Activated CD4-positive, CD25-positive, alpha-beta regulatory T cell treated with anti-CD3 and anti-CD28 coated beads, Interleukin-2, amount 50 U/mL, for 72 hours (primary cell): ENCODE results near the gene USP43.

Experiments used
- DNase-seq: peaks from one replicate; pipeline ENCODE4 v3.0.0; 2021

USP43 gene

DNA sequence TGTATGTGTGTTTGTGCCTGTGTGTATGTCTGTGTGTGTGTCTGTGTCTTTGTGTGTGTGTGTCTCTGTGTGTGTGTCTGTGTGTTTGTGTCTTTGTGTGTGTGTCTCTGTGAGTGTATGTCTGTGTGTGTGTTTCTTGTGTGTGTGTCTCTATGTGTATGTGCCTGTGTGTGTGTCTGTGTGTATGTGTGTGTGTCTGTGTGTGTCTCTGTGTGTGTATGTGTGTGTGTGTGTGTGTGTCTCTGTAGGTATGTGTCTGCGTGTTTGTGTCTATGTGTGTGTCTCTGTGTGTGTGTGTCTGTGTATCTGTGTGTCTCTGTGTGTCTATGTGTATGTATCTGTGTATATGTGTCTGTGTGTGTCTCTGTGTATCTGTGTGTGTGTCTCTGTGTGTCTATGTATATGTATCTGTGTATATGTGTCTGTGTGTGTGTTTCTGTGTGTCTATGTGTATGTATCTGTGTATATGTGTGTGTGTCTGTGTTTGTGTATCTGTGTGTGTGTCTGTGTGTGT lies 70.2 kb downstream of the USP43 start:
- no peak for DNase-seq

DNA sequence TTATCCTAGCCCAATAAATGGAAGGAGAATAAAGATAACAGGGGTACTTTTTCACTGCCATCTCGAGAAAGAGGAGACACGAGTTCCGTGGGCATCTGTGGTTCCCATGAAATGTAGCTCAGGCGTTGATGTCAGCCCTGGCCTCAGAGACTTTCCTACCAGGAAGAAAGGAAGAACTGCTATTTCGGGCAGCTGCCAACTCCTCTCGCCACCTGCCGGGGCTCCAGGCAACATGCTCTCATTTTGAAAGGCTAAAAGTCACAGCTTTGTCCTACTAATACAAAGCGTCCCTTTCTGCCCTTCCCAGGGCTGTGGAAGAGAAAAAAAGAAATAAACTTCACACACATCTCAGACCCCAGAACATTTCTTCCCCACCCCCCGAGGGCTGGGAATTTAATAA lies 80.3 kb downstream of the USP43 start:
- no peak for DNase-seq

DNA sequence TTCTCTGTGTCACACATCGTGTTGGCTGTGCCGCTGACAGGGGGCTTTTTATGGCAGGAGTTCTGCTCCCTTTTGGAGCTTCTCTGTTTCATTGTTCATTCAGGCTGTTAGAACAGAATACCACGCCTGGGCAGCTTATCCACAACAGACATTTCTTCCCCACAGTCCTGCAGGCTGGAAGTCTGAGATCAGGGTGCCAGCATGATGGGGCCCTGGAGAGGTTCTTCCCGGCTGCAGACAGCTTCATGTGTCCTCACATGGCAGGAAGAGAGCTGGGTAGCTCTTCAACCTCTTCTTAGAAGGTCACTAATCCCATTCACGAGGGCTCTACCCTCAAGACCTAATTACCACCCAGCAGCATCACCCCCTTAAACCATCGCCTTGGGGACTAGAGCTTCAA lies 81.0 kb downstream of the USP43 start:
- DNase-seq: no peak

DNA sequence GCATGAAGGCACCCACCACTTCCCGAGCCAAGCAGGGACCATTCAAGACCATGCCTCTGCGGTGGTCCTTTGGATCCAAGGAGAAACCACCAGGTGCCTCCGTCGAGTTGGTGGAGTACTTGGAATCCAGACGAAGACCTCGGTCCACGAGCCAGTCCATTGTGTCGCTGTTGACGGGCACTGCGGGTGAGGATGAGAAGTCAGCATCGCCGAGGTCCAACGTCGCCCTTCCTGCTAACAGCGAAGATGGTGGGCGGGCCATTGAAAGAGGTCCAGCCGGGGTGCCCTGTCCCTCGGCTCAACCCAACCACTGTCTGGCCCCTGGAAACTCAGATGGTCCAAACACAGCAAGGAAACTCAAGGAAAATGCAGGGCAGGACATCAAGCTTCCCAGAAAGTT lies 82.7 kb downstream of the USP43 start:
- no peak for DNase-seq

DNA sequence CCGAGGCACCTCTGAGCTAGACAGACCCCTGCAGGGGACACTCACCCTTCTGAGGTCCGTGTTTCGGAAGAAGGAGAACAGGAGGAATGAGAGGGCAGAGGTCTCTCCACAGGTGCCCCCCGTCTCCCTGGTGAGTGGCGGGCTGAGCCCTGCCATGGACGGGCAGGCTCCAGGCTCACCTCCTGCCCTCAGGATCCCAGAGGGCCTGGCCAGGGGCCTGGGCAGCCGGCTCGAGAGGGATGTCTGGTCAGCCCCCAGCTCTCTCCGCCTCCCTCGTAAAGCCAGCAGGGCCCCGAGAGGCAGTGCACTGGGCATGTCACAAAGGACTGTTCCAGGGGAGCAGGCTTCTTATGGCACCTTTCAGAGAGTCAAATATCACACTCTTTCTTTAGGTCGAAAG lies 83.2 kb downstream of the USP43 start:
- no peak for DNase-seq

DNA sequence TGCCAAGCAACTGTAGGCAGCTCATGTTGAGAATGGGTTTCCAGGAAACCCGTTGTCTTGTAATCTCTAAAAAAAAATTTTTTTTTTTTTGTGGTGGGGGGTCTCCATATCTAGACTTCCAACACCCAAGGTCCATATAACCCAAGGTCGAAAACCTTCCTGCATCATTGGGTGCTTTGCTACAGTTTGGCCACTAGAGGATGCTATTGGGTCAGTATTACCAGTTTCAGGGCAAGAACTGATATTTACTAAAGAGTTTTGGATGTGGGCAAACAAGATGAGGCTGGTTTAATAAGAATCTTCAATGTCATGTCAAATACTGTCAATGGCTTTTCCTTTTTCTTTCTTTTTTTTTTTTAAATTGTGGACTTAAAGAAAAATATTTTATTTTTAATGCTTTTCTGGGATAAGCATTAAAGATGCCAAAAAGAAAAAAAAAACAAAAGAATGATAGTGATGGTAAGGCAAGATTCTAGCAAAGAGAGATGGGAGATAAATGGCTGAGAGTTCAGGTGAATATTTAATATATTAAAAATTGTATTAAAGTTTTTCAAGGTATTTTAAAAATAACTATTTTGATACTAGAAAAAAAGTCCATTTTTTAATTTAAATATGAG lies 83.8 kb downstream of the USP43 start:
- DNase-seq: no peak

DNA sequence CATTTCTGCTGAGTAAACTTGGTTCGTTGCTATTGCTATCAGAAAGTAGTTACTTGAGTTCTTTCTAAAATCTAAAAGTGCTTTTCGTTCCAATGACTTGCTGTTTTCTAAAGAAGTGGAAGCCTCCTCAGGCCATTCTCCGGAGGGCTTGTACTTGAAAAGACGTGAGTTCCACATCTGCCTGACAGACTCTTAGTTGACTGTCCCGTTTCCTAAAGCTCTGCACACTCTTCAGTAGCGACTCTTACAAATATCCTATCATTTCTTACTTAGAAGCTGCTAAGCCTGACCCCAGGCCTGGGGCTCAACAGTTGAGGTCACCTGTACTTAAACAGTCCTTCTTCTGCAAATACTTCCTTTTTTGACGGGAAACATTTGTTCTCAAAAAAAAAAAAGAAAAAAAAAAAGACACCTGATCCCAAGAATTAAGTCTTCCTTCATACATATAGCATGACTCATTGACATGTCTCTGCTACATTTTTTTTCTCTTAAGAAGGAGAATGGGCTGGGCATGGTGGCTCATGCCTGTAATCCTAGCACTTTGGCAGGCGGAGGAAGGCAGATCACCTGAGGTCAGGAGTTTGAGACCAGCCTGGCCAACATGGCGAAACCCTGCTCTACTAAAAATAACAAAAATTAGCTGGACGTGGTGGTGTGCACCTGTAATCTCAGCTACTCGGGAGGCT lies 84.6 kb downstream of the USP43 start:
- no peak for DNase-seq

DNA sequence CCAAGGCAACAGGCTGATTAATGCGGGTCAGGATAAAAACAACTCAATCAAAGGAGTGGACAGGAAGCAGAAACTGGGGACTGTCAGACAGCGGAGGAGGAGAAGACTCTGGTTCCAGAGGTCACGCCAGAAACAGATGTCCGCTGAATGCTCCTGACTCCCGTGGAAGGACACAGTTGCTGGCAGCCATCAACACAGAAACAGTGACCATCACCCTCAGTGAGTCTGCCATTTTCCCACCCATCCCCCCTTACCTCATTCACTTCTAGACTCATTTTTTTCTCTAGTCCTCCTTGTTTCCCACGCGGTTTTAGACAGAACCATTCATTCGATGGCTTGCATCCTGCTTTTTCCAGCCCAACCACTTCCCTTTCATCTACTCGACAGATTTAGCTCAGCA lies 105.2 kb downstream of the USP43 start:
- DNase-seq: no peak

DNA sequence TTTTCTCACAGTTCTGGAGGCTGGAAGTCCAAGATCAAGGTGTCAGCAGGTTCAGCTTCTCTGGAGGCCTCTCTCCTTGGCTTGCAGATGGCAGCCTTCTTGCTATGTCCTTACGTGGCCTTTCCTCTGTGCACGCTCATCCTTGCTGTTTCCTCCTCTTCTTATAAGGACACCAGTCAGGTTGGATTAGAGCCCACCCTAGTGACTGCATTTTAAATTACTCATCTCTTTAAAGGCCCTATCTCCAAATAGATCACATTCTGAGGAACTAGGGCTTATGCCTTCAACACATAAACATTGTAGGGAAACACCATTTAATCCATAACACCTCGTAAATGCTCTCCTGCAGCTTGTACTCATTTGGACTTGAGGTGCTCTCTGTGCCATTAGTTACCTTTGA lies 109.8 kb downstream of the USP43 start:
- no peak for DNase-seq

DNA sequence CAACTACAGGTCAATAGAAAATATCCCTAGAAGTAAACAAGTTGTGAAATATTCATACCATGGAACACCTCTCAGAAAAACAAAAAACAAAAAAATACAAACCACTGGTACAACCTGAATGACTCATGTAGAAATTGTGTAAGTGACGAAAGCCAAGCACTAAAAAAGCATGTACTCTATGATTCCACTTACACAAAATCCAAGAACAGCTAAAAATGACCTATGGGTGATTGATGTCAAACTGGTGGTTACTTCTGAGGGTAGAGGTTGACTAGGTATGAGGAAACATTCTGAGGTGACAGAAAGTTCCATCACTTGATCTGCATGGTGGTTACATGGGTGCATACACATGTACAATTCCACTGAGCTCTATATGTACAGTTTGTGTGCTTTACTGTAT lies 114.9 kb downstream of the USP43 start:
- DNase-seq: no peak

DNA sequence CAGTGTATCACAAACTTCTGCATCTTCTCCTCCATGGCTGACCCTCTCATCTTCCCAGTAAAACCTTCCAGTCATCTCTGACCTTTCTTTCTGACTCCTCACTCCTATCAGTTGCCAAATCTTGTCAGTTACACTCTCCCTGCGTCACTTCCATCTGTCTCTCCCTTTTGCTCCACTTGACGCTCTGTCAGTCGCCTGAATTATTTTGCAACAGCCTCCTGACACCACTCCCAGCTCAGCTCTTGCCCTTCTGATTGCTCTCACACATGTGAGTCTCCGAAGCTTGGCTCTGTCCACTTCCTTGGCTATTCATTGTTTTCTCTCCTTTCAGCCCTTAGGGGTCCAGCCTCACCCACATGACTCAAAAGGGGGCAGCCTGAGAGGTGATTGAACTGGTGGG lies 118.3 kb downstream of the USP43 start:
- no peak for DNase-seq

DNA sequence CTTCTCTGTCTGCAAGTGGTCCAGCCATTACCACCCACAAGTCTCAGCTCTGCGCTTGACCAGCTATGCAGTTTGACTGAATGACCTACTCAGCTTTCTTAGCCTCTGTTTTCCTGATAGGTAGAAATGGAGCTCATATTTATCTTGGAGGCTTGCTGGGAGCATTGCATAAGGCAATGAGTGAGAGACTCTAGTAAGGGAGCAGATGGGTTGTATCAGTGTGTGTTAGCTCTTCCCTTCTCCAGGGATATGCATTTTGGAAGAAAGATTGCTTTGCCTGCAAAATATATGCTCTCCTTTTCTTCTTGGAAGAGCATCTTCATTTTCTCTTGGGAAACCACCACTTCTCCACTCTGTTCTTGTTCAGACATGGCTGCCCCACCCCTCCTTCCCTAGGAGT lies 120.0 kb downstream of the USP43 start:
- no peak for DNase-seq

DNA sequence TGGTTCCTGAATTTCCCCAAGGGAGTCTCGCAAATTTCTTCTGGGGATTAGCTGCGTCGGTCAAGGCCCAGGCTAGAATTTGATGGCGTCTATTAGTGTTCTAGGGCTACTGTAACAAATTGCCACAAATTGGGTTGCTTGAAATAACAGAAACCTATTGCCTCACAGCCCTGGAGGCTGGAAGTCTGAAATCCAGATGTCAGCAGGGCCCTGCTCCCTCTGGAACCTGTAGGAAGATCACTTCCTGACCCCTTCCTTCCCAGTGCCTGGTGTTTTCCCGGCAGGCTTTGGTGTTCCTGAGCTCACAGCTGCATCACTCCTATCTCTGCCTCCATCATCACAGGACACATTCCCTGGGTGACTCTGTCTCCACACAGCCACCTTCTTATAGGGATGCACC lies 121.7 kb downstream of the USP43 start:
- DNase-seq: no peak

DNA sequence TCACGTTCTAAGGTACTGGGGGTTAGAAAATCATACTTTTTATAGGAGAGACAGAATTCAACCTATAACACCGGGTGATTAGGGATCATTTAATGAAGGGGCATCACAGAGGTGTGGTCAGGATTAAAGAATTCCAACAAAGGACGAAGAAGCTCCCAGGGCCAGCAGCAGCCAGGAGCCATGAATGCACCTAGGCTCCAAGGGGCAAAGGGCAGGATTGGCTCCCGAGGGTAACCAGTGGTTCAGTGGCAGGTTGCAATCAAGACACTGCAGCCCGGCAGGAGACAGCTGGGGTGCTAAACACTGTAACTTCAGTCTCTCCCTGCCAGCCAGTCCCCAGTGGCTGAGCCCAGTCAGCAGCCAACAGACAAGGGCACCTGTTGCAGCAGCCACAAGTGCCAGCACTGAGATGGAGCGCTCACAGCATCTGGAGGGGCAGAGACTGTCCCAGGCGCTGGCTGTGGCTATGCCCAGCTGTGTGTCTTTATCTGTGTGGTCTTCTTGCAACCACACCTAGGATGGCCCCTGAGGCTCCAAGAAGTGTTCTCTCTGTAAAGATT lies 122.2 kb downstream of the USP43 start:
- DNase-seq: no peak

DNA sequence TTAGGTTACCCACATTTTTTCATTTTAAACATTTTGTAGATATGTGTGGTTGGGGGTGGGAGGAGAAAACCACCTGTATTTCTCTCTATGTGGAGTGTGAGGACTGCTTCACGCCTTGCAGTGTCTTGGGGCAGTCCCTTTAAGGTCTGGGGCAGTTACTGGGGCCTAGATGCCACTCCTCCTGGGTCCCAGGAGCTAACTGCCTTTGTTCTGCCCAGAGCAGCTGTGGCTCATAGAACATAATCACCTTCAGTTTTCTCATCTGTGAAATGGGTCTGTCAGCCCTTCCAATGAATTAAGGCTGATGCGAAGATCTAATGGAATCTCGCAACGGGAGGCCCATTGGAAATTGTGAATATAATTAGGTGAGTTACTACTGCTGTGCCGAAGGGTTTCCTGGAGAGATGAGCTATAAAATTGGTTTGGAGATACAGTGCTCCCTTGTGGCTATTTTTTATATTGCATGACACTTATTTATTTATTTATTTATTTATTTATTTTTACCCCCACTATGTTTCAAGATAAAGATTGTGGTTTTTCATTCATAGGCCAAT lies 123.1 kb downstream of the USP43 start:
- DNase-seq: no peak

DNA sequence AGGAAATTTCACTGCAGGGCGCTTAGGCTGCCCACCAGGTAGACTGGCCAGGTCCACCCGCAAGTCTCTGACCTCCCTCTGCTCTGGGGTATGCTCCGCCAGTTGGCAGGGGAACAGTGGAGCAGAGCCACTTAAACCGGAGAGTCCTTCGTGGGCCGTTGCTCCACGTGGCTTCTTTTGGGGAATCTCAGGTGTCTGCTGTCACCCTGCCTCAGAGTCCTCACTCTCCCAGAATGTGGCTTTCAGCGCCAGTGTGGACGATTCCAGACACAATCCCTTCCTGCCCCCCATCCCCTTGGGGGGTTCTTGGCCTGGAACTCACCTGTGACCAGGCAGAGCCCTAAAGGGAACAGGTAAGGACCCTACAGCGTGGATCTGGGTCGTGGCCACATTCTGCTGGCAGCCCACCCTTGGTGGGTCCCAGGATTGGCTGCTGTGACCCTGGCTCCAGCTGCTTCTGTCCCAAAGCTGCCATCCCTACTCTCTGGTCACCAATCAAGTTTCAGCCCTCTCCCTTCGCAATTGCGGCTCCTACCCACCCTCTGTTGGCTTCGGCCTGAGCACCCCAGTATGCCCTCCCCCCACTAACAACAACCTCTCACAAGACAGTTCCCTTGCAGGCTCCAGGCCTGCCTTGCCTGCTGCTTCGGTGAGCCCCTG lies 123.8 kb downstream of the USP43 start:
- no peak for DNase-seq

DNA sequence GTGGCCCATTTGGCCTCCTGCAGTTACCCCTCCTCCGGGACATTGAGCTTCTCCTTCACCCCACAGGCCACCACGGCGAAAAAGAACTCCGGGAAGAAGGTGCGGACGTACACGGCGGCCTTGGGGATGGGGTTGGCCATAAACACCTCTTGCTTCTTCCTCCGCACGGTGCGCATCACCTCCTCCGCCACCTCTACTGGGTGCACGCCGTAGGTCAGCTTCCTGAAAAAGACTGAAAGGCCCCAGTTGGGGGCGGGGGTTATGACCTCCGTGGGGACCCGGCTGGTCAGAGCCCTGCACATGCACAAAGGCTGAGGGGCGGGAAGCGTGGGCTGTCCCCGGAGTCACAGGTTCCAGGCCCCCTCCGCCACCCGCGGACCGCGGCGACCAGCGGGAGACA lies 126.1 kb downstream of the USP43 start:
- no peak for DNase-seq

DNA sequence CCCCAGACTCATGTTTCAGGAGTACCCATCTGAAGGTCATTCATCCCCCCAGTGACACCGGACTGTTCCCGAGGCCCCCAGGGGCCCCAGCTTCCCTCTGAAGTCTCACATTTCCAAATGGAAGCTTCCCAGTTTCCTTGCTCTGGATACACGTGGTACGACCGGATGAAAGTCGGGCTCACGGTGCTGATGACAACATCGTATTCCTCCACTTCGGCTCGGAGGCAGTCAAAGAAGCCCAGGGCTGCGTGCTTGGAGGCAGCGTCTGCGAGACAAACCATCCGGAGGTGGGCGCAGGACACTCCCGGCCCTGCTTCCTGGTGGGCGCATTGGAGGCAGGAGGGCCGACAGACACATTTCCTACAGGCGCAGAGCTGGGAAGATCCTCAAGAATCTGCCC lies 127.3 kb downstream of the USP43 start:
- DNase-seq: no peak

DNA sequence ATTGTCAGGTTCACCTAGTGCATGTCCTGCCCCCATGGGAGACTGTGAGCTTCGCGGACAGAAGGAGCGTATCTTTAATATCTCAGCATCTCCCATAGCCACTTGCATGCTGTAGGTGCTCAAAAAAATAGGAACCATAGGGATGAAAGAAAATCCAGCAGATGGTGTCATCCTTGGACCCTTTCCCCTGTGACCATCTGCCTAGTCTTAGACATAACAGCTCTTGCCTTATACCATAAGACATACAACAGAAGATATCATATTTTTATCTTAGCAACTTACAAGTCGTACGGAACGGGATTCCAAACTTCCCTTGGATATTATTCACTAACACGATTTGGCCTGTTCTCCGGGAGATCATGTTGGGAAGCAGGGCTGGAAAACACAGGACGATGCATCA lies 131.6 kb downstream of the USP43 start:
- DNase-seq: no peak
